GM12891 (cell line): ENCODE measurements around the gene TSFM.

Experiments
- POLR2A ChIP-seq: IDR thresholded peaks from 2 replicates; pipeline ENCODE4 v1.6.1; 2011; ENCODE audit warnings: low read depth, low read length, control low read depth
- POLR2AphosphoS5 ChIP-seq: IDR thresholded peaks from 2 replicates; pipeline ENCODE4 v1.6.1; 2011; ENCODE audit warnings: low read depth, low read length, control low read depth
- POU2F2 ChIP-seq: IDR thresholded peaks from 2 replicates; pipeline ENCODE4 v1.6.1; 2011; ENCODE audit warnings: low read depth, mild to moderate bottlenecking, control low read depth, low read length, moderate library complexity
- SPI1 ChIP-seq: IDR thresholded peaks from 2 replicates; pipeline ENCODE4 v1.6.1; 2011; ENCODE audit warnings: low read depth, low read length, control low read depth
- TAF1 ChIP-seq: IDR thresholded peaks from 2 replicates; pipeline ENCODE4 v1.6.1; 2011; ENCODE audit warnings: low read depth, low read length, control low read depth

GRCh38 chr12:57736741-57737466 is 45.7 kb upstream of the TSFM start:
- TF ChIP-seq POLR2A (no peak), POLR2AphosphoS5 (no peak), TAF1 (no peak), SPI1 (no peak), POU2F2 (no peak)
